ENCODE data around the gene FGF14. TPM values are rescaled to one million over a fixed set of nuclear protein-coding genes. Genes with fewer than 3 reads are reported as not detected.

The FGF14 gene
- total and polyA plus RNA-seq, 2 experiments from 2014 or later, result 0.73 TPM; not detected in 1

GRCh38 chr13:101880581-101880980 lies 521.3 kb downstream of the FGF14 start:
- no peak for DNase-seq (ENCODE audit: low spot score)
- no peaks in the 10 kb centered on the region for H3K9me3 ChIP-seq (ENCODE audit: low read depth)
- no peaks in the 10 kb centered on the region for H3K79me2 ChIP-seq
- H4K20me1 ChIP-seq (ENCODE audit: insufficient read depth, poor library complexity, severe bottlenecking), result no peaks in the 10 kb centered on the region
- no peak overlapping the region for H2AFZ ChIP-seq
- no peak for TF ChIP-seq EZH2phosphoT487 (IDR thresholded peaks at IDR 0.05; ENCODE audit: low read depth, severe bottlenecking, unreplicated experiment)
- no peak for TF ChIP-seq CTCF (IDR thresholded peaks at IDR 0.05; ENCODE audit: poor library complexity)
- TF ChIP-seq EZH2 (IDR thresholded peaks at IDR 0.05; ENCODE audit: borderline replicate concordance), result no peak
- no peaks in the 10 kb centered on the region for H3K4me1 ChIP-seq (ENCODE audit: insufficient read depth)
- H3K27me3 ChIP-seq, result no peaks in the 10 kb centered on the region
- H3K27ac ChIP-seq, result no peak overlapping the region
- no peak overlapping the region for H3K4me3 ChIP-seq
- no peaks in the 10 kb centered on the region for H3K9me2 ChIP-seq (replicated peaks; ENCODE audit: insufficient read depth)
- WGBS (ENCODE audit: low lambda C conversion rate, missing lambda C conversion rate), result 77% methylated on average over 4 of the region's 4 CpGs
- no peaks in the 10 kb centered on the region for H3K36me3 ChIP-seq (replicated peaks; ENCODE audit: insufficient read depth, low read depth)
- H3K4me2 ChIP-seq, result no peak overlapping the region

DNA sequence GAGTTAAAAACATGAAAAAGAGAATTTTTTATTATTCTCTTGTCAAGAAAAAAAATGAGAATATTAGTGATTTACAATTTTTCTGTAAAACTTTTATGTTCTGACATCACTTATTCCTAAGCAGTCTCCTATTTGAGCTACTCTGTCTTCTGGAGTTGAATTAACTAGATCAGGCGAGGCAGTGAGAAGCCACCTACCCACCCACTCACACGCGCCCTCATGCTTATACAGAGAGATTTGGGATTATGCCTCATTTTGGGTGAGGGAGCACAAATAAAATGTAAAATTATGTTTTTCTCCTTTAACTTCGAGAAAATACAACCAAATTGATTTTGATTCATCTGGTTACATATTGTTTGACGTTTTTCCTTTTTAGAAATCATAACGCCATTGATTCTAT lies 524.9 kb downstream of the FGF14 start:
- Histone ChIP-seq H3K79me2 (no peaks in the 10 kb centered on the region), H3K27ac (no peak overlapping the region), H3K4me2 (no peak overlapping the region), H3K4me3 (no peak overlapping the region), H3K9me2 (replicated peaks; ENCODE audit: insufficient read depth) (no peaks in the 10 kb centered on the region), H3K36me3 (replicated peaks; ENCODE audit: insufficient read depth, low read depth) (no peaks in the 10 kb centered on the region), H3K27me3 (no peaks in the 10 kb centered on the region), H3K4me1 (ENCODE audit: insufficient read depth) (no peaks in the 10 kb centered on the region), H3K9me3 (ENCODE audit: low read depth) (no peaks in the 10 kb centered on the region), H2AFZ (no peak overlapping the region), H4K20me1 (ENCODE audit: insufficient read depth, poor library complexity, severe bottlenecking) (no peaks in the 10 kb centered on the region)
- no peak for TF ChIP-seq CTCF (IDR thresholded peaks at IDR 0.05; ENCODE audit: poor library complexity)
- TF ChIP-seq EZH2phosphoT487 (IDR thresholded peaks at IDR 0.05; ENCODE audit: low read depth, severe bottlenecking, unreplicated experiment), result no peak
- no peak for TF ChIP-seq EZH2 (IDR thresholded peaks at IDR 0.05; ENCODE audit: borderline replicate concordance)
- DNase-seq (ENCODE audit: low spot score), result no peak
- WGBS (ENCODE audit: low lambda C conversion rate, missing lambda C conversion rate), result 81% methylated on average over 6 of the region's 6 CpGs

DNA sequence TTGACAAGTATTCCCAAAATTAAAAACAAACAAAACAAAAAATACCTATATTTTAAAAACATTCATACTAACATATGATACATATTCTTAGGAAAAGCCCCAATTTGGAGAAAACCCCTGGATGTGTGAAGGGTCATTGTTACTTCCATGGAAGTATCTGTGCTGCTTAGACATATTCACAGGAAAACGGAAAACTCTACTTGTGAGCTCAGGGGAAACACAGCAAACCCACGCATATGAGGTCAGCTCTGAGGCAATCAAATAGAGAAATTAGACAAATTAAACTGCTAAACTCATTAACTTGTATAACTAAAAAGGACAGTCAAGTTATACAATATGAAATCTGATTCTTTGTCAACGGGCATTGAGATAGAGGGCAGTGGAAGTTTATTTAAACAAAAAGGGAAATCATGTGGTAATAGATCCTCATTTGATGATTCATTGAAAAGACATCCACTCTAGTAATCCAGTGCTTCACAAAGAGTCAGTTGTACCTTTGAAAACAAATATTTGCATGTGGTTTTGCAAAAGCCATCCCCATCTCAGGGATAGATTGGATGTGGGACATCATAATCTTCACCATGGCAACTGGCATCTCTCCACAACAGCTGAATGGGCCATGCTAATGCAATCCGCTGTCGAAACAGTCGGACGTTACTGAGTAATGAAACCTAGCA lies 526.0 kb downstream of the FGF14 start:
- no peak overlapping the region for H3K4me3 ChIP-seq
- peak; percentile 41 for DNase-seq (ENCODE audit: low spot score)
- H3K27me3 ChIP-seq, result no peaks in the 10 kb centered on the region
- no peaks in the 10 kb centered on the region for H3K36me3 ChIP-seq (replicated peaks; ENCODE audit: insufficient read depth, low read depth)
- no peaks in the 10 kb centered on the region for H3K9me2 ChIP-seq (replicated peaks; ENCODE audit: insufficient read depth)
- H3K4me1 ChIP-seq (ENCODE audit: insufficient read depth), result no peaks in the 10 kb centered on the region
- no peaks in the 10 kb centered on the region for H3K9me3 ChIP-seq (ENCODE audit: low read depth)
- 52% methylated on average over 7 of the region's 7 CpGs for WGBS (ENCODE audit: low lambda C conversion rate, missing lambda C conversion rate)
- H3K27ac ChIP-seq, result no peak overlapping the region
- H3K4me2 ChIP-seq, result peak overlapping the region; percentile 9
- H2AFZ ChIP-seq, result no peak overlapping the region
- TF ChIP-seq EZH2phosphoT487 (IDR thresholded peaks at IDR 0.05; ENCODE audit: low read depth, severe bottlenecking, unreplicated experiment) (no peak), EZH2 (IDR thresholded peaks at IDR 0.05; ENCODE audit: borderline replicate concordance) (no peak)
- H3K79me2 ChIP-seq, result no peaks in the 10 kb centered on the region
- no peaks in the 10 kb centered on the region for H4K20me1 ChIP-seq (ENCODE audit: insufficient read depth, poor library complexity, severe bottlenecking)

GRCh38 chr13:101875091-101875490 lies 526.8 kb downstream of the FGF14 start:
- H3K79me2 ChIP-seq, result no peaks in the 10 kb centered on the region
- no peaks in the 10 kb centered on the region for H4K20me1 ChIP-seq (ENCODE audit: insufficient read depth, poor library complexity, severe bottlenecking)
- H3K4me2 ChIP-seq, result no peak overlapping the region
- H3K9me2 ChIP-seq (replicated peaks; ENCODE audit: insufficient read depth), result no peaks in the 10 kb centered on the region
- TF ChIP-seq CTCF (IDR thresholded peaks at IDR 0.05; ENCODE audit: poor library complexity), result no peak
- no peak for TF ChIP-seq EZH2phosphoT487 (IDR thresholded peaks at IDR 0.05; ENCODE audit: low read depth, severe bottlenecking, unreplicated experiment)
- 65% methylated on average over 3 of the region's 3 CpGs for WGBS (ENCODE audit: low lambda C conversion rate, missing lambda C conversion rate)
- no peaks in the 10 kb centered on the region for H3K27me3 ChIP-seq
- no peaks in the 10 kb centered on the region for H3K4me1 ChIP-seq (ENCODE audit: insufficient read depth)
- H3K27ac ChIP-seq, result no peak overlapping the region
- H3K36me3 ChIP-seq (replicated peaks; ENCODE audit: insufficient read depth, low read depth), result no peaks in the 10 kb centered on the region
- no peaks in the 10 kb centered on the region for H3K9me3 ChIP-seq (ENCODE audit: low read depth)
- peak; percentile 11 for DNase-seq (ENCODE audit: low spot score)
- no peak overlapping the region for H3K4me3 ChIP-seq
- H2AFZ ChIP-seq, result no peak overlapping the region
